DOHH2 (cell line): ENCODE measurements around the gene MACROD2.

ENCODE experiments used
- EZH2phosphoT487 ChIP-seq: fragments of 200-600 bp; sonication (generic); IDR thresholded peaks from 2 replicates; pipeline ENCODE4 v1.6.1; 2017; ENCODE audit warnings: borderline replicate concordance, mild to moderate bottlenecking, antibody characterized with exemption, low read length, moderate library complexity, mixed read lengths
- TF ChIP-seq, protein P1 (sequence below): fragments of 200-600 bp; sonication (generic); IDR thresholded peaks from one replicate; pipeline ENCODE4 v1.5.1; 2014; ENCODE audit warnings: antibody characterized with exemption, mild to moderate bottlenecking, low read depth, low read length; ENCODE audit not compliant: poor library complexity, severe bottlenecking

DNA sequence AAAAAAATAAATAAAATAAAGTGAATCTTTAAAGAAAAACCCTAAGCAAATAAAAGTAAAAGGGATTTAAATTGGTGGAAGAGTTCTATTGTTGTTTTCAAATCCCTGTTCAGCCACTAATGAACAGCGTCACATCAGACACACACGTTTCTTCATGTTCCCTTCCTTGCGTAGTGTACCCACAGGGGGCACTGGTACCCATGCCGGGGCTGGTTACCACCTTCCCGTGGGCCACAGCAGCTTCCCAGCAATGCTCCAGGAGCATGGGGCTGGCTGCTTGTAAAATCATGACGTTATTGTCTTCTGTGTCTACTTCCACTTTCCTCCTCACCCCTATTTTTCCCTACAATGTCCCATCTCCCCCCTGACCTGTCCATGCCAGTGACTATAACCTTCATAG lies 1589.2 kb downstream of the MACROD2 start:
- TF ChIP-seq EZH2phosphoT487 = no peak
- TF ChIP-seq, protein P1, sequence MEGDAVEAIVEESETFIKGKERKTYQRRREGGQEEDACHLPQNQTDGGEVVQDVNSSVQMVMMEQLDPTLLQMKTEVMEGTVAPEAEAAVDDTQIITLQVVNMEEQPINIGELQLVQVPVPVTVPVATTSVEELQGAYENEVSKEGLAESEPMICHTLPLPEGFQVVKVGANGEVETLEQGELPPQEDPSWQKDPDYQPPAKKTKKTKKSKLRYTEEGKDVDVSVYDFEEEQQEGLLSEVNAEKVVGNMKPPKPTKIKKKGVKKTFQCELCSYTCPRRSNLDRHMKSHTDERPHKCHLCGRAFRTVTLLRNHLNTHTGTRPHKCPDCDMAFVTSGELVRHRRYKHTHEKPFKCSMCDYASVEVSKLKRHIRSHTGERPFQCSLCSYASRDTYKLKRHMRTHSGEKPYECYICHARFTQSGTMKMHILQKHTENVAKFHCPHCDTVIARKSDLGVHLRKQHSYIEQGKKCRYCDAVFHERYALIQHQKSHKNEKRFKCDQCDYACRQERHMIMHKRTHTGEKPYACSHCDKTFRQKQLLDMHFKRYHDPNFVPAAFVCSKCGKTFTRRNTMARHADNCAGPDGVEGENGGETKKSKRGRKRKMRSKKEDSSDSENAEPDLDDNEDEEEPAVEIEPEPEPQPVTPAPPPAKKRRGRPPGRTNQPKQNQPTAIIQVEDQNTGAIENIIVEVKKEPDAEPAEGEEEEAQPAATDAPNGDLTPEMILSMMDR = no peak
